Measurements from ENCODE around the gene ZCCHC24.
"Not testable (repeated sequence)": the region's sequence is repeated elsewhere in the genome, so short reads cannot be mapped to it uniquely, and the experiment has no call there.

Gene ZCCHC24

DNA sequence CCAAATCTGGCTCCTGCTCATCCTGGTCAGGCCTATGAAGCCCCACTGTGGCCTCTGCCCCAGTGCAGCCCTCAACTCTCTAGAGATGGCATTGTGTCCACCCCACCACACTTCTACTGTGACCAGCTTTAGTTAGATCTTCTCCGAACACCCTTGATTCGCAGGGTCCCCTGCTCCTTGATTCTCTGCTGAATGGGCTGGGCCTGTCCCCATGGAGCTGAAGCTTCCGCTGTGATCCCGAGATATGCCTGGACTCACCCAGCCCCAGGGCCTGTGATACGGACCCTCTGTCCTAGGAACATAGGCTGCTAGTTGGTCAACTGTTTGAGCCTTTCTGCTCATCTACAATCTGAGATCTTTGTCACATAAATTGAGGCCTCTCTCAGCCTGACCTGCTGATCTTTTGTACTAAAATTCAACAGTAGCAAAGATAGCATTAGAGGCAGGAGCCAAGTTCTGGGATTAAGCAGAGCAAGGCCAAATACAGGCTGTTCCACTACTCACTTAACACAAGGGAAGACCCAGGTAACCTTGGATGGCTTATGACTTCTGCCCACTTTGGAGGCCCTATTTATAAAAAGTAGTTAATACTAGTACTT lies 104.7 kb downstream of the ZCCHC24 start:
- no peak for DNase-seq

DNA sequence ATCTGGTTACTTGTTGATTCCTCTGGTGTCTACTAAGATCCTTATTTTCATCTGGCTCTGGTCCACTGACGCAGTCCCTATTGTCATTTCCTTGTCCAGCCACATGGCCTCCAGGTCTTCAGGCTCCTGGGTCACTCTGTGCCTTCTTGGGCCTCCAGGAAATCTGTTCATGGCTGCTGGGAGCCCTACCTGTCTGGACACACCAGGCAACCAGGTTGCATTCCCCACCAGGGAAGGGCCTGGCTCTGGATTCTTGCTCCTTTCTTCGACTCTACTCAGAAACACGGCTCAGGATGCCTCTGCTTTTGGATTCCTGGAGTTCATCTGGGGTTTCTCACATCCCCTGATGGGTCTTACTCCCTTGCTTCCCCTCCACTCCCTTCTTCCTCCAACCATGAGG lies 106.2 kb downstream of the ZCCHC24 start:
- DNase-seq, result no peak

DNA sequence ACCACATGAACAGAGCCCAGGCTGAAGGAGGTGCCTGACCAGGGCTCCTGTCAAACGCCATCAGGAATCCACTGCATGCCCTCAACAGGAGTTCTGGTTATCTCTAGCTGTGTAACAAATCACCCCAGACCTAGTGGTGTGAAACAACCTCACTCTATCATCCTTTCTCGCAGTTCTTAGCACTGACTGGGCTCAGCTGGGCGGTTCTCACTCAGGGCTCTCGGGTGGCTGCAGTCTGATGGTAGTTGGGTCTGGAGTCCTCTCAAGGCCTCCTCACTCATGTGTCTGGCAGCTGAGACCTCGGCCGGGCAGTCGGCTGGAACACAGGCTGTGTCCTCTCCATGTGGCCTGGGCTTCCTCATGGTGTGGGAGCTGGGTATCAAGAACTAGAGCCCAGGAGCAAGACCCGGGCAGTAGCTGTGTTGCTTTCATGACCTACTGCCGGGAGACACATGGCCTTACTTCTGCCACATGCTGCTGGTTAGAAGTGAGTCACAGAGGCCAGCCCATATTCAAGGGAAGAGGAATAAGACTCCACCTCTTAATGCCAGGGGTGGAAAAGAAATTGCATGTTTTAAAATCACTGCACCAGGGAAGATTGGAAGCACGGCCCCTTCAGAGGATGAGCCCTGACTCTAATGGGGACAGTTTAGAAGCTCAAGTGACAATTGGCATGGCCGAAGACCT lies 107.5 kb downstream of the ZCCHC24 start:
- not testable (repeated sequence) for DNase-seq

DNA sequence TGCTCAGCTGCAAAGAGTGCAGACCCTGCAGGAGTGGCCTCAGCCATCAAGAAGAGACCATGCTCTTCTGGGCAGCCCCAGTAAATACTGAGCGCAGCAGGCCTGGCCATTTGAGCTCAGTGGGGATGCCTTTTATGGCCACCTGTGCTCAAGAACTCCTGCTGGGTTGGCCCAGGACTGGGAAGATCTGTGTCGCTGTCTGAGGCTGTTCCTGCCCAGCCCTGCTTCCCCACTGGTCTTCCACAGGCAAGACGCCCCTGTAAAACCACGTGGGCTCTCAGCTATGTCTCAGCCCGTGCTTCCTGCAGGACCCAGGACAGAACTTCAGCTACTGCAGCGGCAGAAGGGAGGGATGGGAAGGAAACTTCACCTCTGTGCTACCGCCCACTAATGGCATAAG lies 108.7 kb downstream of the ZCCHC24 start:
- no peak for DNase-seq

DNA sequence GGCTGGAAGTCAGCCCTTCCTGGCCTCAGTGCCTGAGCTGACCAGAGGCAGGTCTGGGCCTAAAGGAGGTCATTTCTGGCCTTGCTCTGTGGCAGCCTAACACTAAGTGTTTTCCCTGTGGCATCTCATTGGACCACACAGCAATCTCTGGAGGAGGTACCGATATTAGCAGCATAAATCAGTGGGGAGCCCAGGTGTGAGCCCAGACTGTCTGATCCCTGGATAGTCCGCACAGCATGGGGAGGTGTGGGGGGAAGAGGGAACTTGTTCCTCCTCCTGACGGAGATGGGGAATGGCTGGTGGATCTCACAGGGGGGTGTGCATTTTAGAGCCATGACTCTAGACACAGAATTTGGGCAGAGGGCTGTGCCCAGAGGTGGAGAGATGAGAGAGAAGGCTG lies 109.1 kb downstream of the ZCCHC24 start:
- no peak for DNase-seq

DNA sequence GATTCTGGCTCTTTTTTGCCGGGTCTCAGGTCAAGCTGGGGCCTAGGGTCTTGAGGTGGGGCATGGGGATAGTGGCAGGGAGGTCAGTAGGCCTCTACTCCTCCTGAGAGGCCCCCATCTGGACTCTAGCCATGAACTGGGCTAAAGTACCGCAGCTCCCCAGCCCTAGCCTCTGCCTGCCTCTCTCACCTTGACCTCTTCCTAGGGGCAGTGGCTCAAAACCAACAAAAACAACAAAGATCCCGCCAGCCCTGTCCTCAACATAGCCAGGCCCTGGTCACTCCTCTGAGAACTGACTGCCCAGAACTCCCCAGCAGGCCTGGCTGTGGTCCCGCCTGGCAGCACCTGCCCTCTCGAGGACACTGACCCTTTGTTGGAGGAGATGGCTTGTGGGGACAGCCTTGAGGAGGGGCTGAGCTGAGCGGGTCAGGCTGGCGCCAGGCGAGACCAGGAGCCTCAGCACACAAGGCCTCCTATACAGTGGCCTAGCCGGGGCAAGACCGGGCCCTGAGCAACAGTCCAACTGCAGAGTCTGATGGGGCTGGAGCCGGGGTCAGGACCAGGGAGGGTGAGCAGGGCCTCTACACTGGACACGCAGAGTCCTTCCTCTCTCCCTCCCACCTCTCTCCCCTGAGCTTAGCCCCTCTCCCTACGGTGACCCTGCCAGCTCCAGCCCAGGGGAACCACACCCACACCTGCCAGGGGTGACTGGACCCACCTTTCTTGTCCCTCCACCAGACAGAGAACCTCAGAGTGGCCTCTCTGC lies 109.8 kb downstream of the ZCCHC24 start:
- no peak for DNase-seq

DNA sequence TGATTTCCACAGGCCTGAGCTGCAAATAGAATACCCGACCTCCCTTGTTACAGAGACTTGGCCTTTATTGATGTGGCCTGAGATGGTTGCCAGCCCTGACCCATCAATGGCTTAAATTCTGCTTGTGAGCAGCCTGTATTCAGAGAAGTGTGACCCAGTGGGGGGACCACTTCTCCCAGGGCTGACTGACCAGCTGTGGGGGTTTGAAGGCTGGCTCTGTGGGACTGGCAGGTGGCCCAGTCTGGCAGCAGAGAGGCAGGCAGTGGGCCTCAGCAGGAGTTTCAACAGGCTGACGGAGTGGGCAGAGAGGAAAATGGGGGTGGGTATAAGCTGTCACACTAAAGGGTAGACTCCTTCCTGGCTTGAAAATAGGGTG lies 110.3 kb downstream of the ZCCHC24 start:
- DNase-seq, result no peak

DNA sequence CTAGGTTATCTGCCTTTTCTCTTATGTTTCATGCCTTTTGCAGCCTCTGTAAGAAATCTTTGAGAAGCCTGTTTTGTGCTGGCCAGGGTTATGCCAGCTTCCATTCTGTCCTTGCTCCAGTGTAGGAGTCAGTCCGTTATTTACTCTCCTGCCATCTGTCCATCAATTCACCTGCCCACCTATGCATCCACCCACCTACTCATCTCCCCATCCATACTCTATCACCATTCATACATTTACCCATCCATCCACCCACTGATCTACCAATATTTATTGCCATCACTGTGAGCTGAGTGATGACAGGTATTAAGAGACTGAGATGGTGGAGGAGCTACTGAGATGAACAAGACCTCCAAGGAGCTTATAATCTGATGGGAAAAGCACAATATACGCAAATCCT lies 110.9 kb downstream of the ZCCHC24 start:
- DNase-seq, result no peak

DNA sequence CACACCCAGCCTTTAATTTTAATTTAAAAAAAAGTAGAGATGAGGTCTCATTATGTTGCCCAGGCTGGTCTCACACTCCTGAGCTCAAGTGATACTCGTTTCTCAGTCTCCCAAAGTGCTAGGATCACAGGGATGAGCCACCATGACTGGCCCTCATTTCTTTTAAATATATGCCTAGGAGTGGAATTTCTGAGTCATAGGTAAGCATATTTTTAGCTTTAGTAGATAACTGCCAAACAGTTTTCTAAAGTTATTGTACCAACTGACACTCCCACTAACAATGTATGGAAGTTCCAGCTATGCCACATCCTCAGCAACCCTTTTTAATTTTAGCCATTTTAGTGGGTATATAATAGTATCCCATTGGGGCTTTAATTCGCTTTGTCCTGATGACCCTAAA lies 111.9 kb downstream of the ZCCHC24 start:
- no peak for DNase-seq

DNA sequence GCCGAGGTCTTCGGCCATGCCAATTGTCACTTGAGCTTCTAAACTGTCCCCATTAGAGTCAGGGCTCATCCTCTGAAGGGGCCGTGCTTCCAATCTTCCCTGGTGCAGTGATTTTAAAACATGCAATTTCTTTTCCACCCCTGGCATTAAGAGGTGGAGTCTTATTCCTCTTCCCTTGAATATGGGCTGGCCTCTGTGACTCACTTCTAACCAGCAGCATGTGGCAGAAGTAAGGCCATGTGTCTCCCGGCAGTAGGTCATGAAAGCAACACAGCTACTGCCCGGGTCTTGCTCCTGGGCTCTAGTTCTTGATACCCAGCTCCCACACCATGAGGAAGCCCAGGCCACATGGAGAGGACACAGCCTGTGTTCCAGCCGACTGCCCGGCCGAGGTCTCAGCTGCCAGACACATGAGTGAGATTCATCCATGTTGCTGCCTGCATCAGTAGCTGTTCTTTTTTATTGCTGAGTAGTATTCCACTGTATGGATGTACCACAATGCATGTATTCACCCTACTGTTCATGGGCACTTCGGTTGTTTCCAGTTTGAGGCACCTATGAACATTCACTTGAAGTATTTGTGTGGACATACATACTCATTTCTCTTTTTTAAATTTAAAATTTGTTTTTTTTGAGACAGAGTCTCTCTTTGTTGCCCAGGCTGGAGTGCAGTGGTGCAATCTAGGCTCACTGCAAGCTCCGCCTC lies 112.7 kb downstream of the ZCCHC24 start:
- DNase-seq, result not testable (repeated sequence)
